ENCODE measurements around the gene FDX1. TPM values are rescaled to one million over a fixed set of nuclear protein-coding genes. Genes with fewer than 3 reads are reported as not detected.
A peak's percentile ranks its signal among the peaks of the same experiment; 100 is the strongest.
"Not testable (repeated sequence)": the region's sequence is repeated elsewhere in the genome, so short reads cannot be mapped to it uniquely, and the experiment has no call there.

Gene FDX1, protein sequence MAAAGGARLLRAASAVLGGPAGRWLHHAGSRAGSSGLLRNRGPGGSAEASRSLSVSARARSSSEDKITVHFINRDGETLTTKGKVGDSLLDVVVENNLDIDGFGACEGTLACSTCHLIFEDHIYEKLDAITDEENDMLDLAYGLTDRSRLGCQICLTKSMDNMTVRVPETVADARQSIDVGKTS
- total RNA-seq = 23.6 TPM

DNA sequence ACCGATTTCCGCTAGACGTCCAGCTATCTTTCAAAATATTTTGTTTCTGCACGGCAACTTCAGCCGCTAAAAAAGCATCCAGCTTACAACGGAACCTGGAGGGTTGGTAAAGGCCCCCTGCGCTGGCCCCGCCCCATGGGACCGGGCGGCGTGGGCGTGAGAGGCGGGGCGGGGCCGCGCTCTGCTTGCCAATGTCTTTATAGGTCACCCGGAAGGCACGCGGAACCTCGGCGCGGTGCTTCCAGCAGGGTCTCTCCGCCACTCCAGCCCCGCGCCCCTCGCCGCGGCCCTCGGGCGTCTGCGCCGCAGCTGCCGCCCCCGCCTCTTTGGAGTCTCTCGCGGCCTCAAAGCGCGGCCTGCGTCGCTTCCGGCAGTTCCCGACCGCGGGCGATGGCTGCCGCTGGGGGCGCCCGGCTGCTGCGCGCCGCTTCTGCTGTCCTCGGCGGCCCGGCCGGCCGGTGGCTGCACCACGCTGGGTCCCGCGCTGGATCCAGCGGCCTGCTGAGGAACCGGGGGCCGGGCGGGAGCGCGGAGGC is at the start of gene FDX1:
Gene FDX1, plus strand, starts transcription at position 218 of the 536 bp plus-strand sequence. Its CDS starts 173 bp downstream, at position 391.
- peak; percentile 86 for DNase-seq (ENCODE audit: low spot score)

DNA sequence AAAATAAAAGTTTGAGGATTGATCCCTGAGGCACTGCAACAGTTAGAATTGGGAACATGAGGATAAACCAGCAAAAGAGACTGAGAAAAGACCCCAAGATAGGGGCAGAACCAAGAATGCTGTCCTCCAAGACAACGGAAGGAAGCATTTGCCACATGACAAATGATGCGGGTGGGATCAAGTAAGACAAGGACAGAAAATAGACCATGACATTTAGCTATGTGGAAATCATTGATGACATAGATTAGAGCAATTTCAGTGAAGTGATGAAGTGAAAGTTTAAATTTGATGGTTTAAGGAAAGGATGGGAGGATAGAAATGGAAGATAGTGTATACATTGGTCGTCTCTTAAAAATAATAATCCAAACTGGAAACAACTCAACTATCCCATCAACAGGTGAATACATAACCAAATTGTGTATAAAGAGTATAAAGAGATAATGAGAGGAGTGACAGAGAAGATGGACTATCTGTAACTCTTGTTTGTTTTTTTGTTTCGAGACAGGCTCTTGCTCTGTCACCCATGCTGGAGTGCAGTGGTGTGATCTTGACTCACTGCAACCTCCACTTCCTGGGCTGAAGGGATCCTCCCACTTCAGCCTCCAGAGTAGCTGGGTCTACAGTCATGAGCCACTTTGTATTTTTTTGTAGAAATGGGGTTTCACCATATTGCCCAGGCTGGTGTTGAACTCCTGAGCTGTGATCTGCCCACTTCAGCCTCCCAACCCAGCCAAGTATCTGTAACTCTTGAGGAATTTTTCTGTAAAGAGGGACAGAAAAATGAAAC is 48.7 kb upstream of the FDX1 start:
- DNase-seq (ENCODE audit: low spot score) (no peak), ATAC-seq (no peak)

More for the DNA sequence above, at the start of gene FDX1:
- peak; percentile 85 for ATAC-seq

DNA sequence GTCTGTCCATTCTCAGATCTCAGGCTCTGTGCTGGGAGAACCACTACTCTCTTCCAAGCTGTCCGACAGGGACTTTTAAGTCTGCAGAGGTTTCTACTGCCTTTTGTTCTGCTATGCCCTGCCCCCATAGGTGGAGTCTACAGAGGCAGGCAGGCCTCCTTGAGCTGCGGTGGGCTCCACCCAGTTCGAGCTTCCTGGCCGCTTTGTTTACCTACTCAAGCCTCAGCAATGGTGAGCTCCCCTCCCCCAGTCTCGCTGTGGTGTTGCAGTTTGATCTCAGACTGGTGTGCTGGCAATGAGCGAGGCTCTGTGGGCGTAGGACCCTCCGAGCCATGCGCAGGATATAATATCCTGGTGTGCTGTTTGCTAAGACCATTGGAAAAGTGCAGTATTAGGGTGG is 41.5 kb upstream of the FDX1 start:
- DNase-seq (ENCODE audit: low spot score); ATAC-seq: not testable (repeated sequence)

DNA sequence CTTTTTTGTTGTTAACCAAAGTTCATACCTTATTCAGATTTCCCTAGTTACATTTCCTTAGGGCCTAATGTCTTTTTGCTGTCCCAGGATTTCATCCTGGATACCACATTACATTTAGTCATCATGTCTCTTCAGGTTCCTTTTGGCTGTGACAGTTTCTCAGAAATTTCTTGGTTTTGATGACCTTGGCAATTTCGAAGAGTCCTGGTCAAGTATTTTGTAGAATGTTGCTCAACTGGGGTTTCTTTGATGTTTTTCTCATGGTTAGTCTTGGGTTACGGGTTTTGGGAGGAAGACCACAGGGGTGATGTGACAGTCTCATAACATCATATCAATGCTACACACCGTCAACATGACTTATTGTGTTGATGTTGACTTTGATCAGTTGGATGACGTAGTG is 39.8 kb upstream of the FDX1 start:
- no peak for ATAC-seq
- no peak for DNase-seq (ENCODE audit: low spot score)

DNA sequence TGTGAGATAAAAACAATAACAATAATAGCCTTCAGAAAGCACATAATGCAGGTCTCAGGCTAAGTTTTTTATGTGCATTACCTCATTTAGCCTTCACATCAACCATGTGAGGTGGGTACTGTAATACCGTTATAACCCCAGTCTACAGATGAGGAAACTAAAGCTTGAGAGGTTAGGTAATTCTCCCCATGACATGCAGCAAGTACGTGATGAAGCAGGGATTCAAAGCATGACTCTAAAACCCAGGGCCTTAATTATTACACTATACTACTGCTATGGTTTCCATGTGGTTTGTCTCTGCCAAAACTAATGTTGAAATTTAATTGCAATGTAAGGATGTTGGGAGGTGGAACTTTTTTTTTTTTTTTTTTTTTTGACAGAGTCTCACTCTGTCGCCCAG is 37.7 kb upstream of the FDX1 start:
- no peak for ATAC-seq
- no peak for DNase-seq (ENCODE audit: low spot score)

DNA sequence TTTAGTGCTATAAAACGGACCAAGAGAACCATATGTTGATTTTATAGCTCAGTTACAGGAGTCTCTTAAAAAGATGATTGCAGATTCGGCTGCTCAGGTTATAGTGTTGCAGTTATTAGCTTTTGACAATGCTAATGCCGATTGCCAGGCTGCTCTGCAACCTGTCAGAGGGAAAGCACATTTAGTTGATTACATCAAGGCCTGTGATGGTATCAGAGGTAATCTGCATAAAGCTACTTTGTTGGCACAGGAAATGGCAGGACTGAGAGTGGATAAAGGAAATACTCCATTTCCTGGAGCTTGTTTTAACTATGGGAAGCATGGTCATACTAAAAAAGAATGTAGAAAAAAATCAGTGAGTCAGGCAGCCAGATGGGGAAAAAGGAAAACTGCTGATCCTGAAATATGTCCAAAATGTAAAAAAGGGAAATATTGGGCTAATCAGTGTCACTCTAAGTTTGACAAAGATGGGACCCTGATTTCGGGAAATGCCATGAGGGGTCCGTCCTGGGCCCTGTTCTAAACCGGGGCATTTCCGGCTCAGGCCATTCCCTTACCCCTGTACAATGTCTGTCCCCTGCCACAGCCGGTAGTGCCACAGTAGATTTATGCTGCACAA is 32.0 kb upstream of the FDX1 start:
- ATAC-seq; DNase-seq (ENCODE audit: low spot score): not testable (repeated sequence)

DNA sequence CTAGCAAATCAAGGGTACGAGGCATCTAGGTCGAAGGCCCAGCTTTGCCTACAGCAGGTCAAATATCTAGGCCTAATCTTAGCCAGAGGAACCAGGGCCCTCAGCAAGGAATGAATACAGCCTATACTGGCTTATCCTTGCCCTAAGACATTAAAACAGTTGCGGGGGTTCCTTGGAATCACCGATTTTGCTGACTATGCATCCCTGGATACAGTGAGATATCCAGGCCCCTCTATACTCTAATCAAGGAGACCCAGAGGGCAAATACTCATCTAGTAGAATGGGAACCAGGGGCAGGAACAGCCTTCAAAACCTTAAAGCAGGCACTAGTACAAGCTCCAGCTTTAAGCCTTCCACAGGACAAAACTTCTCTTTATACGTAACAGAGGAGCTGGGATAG is 26.2 kb upstream of the FDX1 start:
- ATAC-seq; DNase-seq (ENCODE audit: low spot score): not testable (repeated sequence)

DNA sequence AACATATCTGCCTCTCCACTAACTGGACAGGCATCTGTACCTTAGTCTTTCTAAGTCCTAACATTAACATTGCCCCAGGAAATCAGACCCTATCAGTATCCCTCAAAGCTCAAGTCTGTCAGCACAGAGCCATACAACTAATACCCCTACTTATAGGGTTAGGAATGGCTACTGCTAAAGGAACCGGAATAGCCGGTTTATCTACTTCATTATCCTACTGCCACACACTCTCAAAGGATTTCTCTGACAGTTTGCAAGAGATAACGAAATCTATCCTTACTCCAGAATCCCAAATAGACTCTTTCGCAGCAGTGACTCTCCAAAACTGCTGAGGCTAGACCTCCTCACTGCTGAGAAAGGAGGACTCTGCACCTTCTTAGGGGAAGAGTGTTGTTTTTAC is 24.1 kb upstream of the FDX1 start:
- DNase-seq (ENCODE audit: low spot score) = not testable (repeated sequence)

DNA sequence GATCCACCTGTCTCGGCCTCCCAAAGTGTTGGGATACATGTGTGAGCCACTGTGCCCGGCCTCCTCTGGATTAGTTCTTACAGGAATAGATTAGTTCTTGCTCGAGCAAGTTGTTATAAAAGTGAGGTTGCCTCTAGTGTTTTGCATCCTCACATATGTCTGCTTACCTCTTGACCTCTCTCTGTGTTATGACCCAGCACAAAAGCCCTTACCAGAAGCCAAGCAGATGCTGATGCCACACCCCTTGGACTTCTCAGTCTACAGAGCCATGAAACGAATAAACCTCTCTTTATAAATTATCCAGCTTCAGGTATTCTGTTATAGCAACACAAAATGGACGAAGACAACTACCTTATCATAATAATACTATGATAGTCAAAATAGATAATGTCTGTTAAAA is 22.4 kb upstream of the FDX1 start:
- no peak for DNase-seq (ENCODE audit: low spot score)
- ATAC-seq = no peak

More for the DNA sequence above, 24.1 kb upstream of the FDX1 start:
- ATAC-seq = not testable (repeated sequence)

DNA sequence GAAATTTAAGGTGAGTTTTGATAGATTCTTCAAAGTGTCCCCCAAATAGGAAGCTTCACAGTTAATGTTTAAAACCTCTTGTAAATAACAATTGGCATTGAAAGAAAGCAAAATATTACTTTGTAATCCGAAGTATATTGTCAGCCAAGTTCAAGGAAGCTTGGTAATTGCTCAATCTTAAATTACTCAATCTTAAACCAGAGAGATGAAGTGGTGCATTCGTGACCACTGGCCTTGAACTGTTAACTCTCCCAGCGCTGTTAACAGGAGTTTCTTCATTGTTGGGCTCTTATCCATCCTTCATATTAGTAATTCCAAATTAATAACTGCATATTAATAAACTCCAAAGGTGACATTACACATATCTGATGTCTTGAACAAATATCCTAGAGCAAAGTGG is 20.6 kb upstream of the FDX1 start:
- DNase-seq (ENCODE audit: low spot score) (no peak), ATAC-seq (peak; percentile 37)

DNA sequence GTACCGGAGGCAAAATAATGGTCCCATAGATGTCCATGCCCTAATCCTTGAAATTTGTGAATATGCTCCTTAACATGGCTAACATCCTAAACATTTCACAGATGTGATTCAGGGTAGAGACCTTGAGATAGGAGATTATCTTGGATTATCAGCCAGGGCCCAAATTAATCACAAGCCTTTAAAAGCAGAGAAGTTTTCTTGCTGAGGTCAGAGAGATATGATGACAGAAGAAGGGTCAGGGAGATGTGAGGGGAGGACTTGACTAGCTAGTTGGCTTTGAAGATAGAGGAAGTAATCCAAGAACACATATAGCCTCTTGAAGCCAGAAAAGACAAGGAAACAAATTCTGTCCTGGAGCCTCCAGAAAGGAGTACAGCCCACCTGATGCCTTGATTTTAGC is 19.1 kb upstream of the FDX1 start:
- ATAC-seq (no peak), DNase-seq (ENCODE audit: low spot score) (no peak)

DNA sequence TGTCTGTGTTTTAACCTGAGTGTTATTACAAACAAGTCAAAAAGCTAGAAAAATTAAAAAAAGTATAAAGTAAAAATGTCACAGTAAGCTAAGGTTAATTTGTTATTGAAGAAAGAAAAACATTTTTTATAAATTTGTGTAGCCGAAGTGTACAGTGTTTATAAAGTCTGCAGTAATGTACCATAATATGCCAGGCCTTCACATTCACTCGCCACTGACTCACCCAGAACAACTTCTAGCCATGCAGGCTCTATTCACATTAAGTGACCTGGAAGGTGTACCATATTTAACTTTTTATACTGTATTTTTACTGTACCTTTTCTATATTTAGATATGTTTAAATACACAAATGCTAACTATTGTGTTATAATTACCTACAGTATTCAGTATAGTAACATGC is 14.7 kb upstream of the FDX1 start:
- ATAC-seq = no peak

DNA sequence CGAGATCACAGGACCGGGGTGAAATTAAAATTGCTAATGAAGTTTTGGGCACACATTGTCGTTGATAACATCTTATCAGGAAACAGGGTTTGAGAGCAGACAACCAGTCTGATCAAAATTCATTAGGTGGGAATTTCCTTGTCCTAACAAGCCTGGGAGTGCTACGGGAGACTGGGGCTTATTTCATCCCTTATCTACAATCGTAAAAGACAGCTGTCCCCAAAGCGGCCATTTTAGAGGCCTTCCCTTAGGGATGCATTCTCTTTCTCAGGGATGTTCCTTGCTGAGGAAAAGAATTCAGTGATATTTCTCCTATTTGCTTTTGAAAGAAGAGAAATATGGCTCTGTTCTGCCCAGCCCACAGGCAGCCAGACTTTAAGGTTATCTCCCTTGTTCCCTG is 8.1 kb upstream of the FDX1 start:
- ATAC-seq; DNase-seq (ENCODE audit: low spot score): not testable (repeated sequence)

More for the DNA sequence above, 14.7 kb upstream of the FDX1 start:
- DNase-seq (ENCODE audit: low spot score) = no peak

DNA sequence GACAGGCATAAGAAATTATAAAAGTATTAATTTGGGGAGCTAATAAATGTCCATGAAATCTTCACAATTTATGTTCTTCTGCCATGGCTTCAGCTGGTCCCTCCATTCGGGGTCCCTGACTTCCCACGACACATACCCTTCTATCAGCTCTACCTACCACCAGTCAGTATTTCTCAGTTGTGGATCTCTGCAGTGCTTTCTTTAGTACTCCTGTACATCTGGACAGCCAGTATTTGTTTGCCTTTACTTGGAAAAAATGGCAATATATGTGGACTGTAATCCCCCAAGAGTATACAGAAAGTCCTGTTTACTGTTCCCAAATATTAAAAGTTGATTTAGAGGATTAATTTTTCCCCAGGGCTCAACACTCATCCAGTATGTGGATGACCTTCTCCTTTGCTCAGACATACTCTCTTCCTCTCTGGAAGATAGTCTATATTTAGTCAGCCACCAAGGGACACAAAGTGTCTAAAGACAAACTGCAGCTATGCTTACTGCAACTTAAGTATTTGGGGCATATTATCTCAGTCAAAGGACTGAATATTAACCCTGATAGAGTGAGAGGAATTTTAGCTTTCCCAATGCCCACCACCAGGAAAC is 7.3 kb upstream of the FDX1 start:
- ATAC-seq = no peak

DNA sequence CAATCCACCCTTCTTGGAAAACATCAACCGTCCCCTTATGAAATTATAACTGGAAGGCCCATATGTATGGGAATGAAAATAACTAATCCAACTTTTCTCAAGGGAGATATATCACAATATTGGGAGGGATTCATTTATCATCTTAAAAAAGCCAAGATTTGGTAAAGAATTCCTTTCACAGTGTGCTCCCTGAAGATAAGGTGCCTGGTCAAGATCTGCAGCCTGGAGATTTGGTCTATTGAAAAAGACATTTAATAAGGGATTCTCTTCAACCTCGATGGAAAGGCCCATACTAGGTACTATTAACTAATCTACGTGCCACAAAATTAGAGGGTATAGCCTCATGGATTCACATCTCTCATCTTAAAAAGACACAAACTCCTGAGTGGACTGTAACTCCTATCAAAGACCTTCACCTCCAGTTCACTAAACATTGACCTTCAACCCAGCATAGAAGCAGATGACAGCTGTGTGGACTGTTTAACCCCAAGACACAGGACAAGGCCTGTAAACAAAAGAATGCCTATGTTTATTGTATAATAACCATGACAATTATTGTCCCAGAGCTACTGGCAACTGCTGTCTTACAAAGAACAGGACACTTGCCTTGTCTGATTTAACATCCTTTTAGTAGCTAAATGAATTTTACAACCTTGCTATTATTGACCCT is 4.8 kb upstream of the FDX1 start:
- no peak for ATAC-seq
- no peak for DNase-seq (ENCODE audit: low spot score)

More for the DNA sequence above, 7.3 kb upstream of the FDX1 start:
- no peak for DNase-seq (ENCODE audit: low spot score)

DNA sequence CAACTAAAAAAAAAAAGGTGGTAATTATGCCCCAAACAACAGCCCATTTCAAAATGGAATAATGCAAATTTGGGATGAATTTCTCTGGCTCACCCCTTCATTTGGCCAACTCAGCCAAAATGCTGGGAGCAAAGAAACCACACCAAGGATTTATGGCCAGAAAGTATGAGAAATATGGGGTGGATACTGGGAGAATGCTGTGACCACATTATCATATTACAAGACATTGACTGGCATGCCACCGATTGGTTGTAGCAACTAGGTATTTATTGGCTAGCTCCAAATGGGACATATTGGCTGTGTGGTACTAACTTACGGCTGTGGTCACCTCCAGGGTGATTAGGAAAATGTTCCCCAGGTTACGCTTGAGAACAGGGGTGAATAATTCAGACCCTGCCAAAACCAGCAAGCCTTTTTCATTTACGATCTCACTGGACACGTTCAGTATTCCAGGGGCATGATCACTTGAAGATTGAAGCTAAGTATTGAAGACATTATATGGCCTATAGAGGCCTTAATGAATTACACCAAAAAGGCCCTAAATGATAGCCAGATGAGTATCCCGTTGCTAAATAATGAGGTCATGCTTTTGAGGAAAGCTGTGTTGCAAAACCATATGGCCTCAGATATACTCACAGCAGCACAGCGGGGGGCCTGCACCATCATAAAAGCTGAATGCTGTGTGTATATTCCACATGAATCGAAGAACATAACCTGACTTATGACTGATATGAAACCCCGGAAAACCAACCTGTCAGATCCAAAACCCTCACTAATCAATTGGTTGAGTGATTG is 3.8 kb upstream of the FDX1 start:
- ATAC-seq (no peak), DNase-seq (ENCODE audit: low spot score) (no peak)

DNA sequence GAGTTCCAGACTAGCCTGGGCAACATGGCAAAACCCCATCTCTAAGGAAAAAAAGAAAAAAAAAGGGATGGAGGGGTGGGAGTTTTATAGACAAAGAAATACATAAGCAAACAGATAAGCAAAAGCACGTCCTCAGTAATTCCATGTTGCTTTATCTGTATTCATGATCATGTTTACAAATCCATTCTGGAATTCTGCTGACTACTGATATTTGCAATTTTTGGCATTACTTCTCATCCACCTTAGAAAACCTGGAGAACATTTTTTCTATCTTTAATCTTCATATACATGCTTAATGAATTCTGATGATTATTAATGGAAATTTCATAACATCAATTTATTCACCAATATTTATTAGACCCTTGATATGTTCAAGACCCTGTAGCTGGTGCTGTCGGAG is 1.7 kb upstream of the FDX1 start:
- ATAC-seq (no peak), DNase-seq (ENCODE audit: low spot score) (no peak)

DNA sequence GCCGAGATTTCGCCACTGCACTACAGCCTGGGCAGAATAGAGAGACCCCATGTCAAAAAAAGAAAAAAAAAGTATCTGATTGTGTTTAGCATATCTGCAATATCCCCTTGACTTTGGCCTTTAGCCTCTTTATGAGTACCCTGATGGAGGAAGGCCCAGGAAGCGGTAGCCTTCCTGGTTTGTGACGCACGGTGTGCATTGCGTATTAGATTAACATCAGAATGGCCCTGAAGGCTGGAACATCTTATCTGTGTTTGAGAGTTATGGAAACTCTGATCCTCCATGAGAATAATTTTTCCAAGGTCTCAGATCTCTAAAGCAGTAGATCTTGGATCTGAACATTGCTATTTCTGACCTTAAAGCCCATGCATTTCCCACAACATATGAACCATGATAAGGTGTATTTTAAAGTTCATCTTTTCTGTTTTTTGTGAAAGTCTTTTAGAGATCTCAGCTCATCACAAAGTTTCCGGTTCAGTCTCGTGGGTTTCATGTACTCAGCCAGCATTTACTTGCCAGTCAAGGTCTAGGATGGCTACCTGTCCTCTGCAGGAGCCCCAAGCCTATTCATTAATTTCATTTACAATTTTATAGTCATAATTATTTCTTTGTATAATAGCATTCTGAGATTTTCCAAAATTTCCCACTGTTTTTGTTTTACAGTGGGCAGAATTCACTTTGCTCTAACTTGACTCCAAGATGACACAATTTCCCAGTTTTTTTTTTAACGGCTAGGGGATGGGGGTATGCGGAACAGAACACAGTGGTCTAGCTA is 605 bp upstream of the FDX1 start:
- DNase-seq (ENCODE audit: low spot score) (no peak), ATAC-seq (no peak)

Data from left lobe of liver (tissue), 2 donors.